ENCODE results near the gene R3HDM2. TPM values are rescaled to one million over a fixed set of nuclear protein-coding genes. Genes with fewer than 3 reads are reported as not detected.

R3HDM2 gene
- total and polyA plus RNA-seq, 2 of the 13 experiments (the other 11 are each of a cell fraction or from before 2014, with no cell fraction given), result 11.1 to 23.5 TPM

DNA sequence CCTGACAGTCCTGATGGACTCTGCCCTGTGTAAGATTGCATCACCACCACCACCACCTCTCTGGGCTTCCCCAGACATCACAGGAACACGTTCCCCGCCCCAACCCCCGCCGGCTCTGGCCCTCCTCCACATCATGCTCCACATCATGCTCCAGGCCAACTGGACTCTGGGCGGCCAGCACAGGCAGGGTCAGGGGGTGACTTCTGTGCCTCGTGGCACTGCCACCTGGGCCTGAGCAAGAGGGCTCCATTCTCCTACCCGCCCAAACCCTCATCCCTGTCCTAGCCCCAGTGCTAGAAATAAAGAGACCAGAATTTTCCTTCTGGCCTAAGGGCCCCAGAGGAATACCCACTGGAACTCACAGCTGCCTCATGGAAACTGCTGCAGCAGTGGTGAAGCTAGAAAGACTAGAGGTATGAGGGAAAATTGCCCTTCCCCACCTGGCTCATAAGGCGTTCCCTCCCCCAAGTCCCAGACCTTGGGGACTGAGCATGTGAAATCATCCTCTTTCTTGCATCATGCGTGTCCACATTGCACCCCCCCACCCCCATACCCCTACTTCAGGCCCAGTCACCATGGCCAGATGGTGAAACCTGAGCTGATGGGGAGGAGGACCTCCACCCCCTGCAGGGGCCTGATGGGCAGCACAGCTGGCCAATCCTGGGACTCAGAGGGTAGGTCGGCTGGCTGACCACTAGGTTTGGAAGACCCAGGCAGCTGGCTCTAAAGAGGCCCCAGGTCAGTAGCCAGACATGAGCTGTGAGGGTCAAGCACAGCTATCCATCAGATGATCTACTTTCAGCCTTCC lies 23.9 kb upstream of the R3HDM2 start, which contains the start of gene INHBE (continued):
- TF ChIP-seq, protein P1, sequence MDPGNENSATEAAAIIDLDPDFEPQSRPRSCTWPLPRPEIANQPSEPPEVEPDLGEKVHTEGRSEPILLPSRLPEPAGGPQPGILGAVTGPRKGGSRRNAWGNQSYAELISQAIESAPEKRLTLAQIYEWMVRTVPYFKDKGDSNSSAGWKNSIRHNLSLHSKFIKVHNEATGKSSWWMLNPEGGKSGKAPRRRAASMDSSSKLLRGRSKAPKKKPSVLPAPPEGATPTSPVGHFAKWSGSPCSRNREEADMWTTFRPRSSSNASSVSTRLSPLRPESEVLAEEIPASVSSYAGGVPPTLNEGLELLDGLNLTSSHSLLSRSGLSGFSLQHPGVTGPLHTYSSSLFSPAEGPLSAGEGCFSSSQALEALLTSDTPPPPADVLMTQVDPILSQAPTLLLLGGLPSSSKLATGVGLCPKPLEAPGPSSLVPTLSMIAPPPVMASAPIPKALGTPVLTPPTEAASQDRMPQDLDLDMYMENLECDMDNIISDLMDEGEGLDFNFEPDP (CRISPR knock-in tag; conservative IDR thresholded peaks at IDR 0.05), result no peak
- TF ChIP-seq GLI4 (CRISPR knock-in tag; IDR thresholded peaks at IDR 0.05; ENCODE audit: borderline replicate concordance), result peak; percentile 80; the same call in 1 of the 2 replicates
- peak; percentile 88 to 92 for TF ChIP-seq NR2F1 (CRISPR knock-in tag; IDR thresholded peaks at IDR 0.05)
- no peak for TF ChIP-seq NFIC (IDR thresholded peaks at IDR 0.05; ENCODE audit: low read length)
- peak; percentile 69 for TF ChIP-seq MIER3 (CRISPR knock-in tag; IDR thresholded peaks at IDR 0.05; ENCODE audit: borderline replicate concordance)
- TF ChIP-seq, protein P2, sequence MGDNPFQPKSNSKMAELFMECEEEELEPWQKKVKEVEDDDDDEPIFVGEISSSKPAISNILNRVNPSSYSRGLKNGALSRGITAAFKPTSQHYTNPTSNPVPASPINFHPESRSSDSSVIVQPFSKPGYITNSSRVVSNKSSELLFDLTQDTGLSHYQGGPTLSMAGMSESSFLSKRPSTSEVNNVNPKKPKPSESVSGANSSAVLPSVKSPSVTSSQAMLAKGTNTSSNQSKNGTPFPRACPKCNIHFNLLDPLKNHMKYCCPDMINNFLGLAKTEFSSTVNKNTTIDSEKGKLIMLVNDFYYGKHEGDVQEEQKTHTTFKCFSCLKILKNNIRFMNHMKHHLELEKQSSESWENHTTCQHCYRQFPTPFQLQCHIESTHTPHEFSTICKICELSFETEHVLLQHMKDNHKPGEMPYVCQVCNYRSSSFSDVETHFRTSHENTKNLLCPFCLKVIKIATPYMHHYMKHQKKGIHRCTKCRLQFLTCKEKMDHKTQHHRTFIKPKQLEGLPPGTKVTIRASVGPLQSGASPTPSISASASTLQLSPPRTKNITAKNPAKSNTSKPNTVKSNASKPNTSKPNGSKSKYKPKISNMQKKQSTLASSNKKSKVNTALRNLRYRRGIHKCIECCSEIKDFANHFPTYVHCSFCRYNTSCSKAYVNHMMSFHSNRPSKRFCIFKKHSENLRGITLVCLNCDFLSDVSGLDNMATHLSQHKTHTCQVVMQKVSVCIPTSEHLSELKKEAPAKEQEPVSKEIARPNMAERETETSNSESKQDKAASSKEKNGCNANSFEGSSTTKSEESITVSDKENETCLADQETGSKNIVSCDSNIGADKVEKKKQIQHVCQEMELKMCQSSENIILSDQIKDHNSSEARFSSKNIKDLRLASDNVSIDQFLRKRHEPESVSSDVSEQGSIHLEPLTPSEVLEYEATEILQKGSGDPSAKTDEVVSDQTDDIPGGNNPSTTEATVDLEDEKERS (CRISPR knock-in tag; IDR thresholded peaks at IDR 0.05), result 0 out of 2 replicates have a peak, but pooled peaks have one; percentile 42
- peak in 1 of 2 experiments; percentile 58; a peak in 2 of 4 replicates for TF ChIP-seq POLR2A (IDR thresholded peaks at IDR 0.05; ENCODE audit: insufficient read depth in 1 of 2, low read depth in 2 of 2, low read length in 2 of 2)
- TF ChIP-seq ZNF335 (CRISPR knock-in tag; IDR thresholded peaks at IDR 0.05), result peak; percentile 72; the same call in 1 of the 2 replicates
- TF ChIP-seq KAT8 (CRISPR knock-in tag; IDR thresholded peaks at IDR 0.05), result no peak
- TF ChIP-seq, protein P3, sequence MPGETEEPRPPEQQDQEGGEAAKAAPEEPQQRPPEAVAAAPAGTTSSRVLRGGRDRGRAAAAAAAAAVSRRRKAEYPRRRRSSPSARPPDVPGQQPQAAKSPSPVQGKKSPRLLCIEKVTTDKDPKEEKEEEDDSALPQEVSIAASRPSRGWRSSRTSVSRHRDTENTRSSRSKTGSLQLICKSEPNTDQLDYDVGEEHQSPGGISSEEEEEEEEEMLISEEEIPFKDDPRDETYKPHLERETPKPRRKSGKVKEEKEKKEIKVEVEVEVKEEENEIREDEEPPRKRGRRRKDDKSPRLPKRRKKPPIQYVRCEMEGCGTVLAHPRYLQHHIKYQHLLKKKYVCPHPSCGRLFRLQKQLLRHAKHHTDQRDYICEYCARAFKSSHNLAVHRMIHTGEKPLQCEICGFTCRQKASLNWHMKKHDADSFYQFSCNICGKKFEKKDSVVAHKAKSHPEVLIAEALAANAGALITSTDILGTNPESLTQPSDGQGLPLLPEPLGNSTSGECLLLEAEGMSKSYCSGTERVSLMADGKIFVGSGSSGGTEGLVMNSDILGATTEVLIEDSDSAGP (CRISPR knock-in tag; IDR thresholded peaks at IDR 0.05; ENCODE audit: borderline replicate concordance), result peak; percentile 82; the same call in 1 of the 2 replicates
- TF ChIP-seq ZNF230 (CRISPR knock-in tag; IDR thresholded peaks at IDR 0.05), result no peak
- peak; percentile 50; the same call in 1 of the 2 replicates for TF ChIP-seq KDM5B (CRISPR knock-in tag; IDR thresholded peaks at IDR 0.05; ENCODE audit: borderline replicate concordance)
- TF ChIP-seq, protein P4, sequence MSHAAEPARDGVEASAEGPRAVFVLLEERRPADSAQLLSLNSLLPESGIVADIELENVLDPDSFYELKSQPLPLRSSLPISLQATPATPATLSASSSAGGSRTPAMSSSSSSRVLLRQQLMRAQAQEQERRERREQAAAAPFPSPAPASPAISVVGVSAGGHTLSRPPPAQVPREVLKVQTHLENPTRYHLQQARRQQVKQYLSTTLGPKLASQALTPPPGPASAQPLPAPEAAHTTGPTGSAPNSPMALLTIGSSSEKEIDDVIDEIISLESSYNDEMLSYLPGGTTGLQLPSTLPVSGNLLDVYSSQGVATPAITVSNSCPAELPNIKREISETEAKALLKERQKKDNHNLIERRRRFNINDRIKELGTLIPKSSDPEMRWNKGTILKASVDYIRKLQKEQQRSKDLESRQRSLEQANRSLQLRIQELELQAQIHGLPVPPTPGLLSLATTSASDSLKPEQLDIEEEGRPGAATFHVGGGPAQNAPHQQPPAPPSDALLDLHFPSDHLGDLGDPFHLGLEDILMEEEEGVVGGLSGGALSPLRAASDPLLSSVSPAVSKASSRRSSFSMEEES (CRISPR knock-in tag; IDR thresholded peaks at IDR 0.05), result peak; percentile 87
- peak; percentile 86; the same call in 1 of the 2 replicates for TF ChIP-seq ZNF792 (CRISPR knock-in tag; IDR thresholded peaks at IDR 0.05)
- TF ChIP-seq, protein P5, sequence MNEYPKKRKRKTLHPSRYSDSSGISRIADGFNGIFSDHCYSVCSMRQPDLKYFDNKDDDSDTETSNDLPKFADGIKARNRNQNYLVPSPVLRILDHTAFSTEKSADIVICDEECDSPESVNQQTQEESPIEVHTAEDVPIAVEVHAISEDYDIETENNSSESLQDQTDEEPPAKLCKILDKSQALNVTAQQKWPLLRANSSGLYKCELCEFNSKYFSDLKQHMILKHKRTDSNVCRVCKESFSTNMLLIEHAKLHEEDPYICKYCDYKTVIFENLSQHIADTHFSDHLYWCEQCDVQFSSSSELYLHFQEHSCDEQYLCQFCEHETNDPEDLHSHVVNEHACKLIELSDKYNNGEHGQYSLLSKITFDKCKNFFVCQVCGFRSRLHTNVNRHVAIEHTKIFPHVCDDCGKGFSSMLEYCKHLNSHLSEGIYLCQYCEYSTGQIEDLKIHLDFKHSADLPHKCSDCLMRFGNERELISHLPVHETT (CRISPR knock-in tag; conservative IDR thresholded peaks at IDR 0.05), result 0 out of 2 replicates have a peak, but pooled peaks have one; percentile 59
- TF ChIP-seq POGZ (CRISPR knock-in tag; IDR thresholded peaks at IDR 0.05), result peak; percentile 79
- peak; percentile 98 for TF ChIP-seq YEATS4 (CRISPR knock-in tag; IDR thresholded peaks at IDR 0.05; ENCODE audit: borderline replicate concordance)
- no peak; the same call in 1 of the 2 replicates for TF ChIP-seq RBAK (CRISPR knock-in tag; IDR thresholded peaks at IDR 0.05)
- peak; percentile 43 for TF ChIP-seq IKZF4 (CRISPR knock-in tag; IDR thresholded peaks at IDR 0.05; ENCODE audit: borderline replicate concordance, low read depth, not compliant biosample characterization)
- TF ChIP-seq CEBPB (IDR thresholded peaks at IDR 0.05; ENCODE audit: borderline replicate concordance, low read depth, low read length), result peak; percentile 99
